ENCODE results near the gene PRDM5.

PRDM5 gene

DNA sequence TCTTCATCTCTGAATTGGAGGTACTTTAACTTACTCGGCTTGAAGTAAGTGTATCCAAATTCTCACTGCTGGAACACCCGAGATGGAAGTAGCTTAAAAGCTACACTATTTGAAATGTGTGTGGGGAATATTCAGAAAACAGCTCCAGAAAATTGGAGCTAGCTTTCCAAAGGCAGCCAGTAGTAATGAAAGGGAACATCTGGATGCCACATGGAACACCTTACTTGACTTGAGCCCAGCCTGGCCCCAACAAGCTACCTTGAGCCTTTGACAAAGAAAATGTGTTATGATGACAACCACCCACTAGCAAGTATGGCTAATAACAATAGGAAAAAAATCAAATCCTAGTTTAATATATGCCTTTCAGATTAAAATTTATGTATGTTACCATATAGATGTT is 161.5 kb downstream of the PRDM5 start:
- Histone ChIP-seq H3K9ac (ENCODE audit: low read length) (no peak overlapping the region), H3K23ac (ENCODE audit: low read length in 2 of 2) (no peak overlapping the region), H4K8ac (ENCODE audit: low read length) (no peak overlapping the region), H2AK5ac (ENCODE audit: low read length, severe bottlenecking) (peak overlapping the region; percentile 66), H3K27ac (ENCODE audit: low read length, poor library complexity, severe bottlenecking) (no peak overlapping the region), H2BK5ac (ENCODE audit: low read depth, low read length, poor library complexity, severe bottlenecking) (no peak overlapping the region), H3K79me1 (replicated peaks; ENCODE audit: low read length, poor library complexity, severe bottlenecking) (no peaks in the 10 kb centered on the region), H3K4me2 (ENCODE audit: low read length, poor library complexity, severe bottlenecking) (no peak overlapping the region), H3K14ac (ENCODE audit: low read length in 2 of 2) (no peak overlapping the region), H4K91ac (ENCODE audit: low read length) (no peak overlapping the region), H3K27me3 (ENCODE audit: control insufficient read depth in 1 of 2, insufficient read depth in 1 of 2, low read length in 2 of 2) (no peaks in the 10 kb centered on the region), H2AFZ (ENCODE audit: low read depth, low read length) (no peak overlapping the region), H3K18ac (ENCODE audit: low read depth in 1 of 2, low read length in 2 of 2) (no peak overlapping the region), H2BK12ac (ENCODE audit: low read length in 2 of 2) (no peak overlapping the region), H3K36me3 (ENCODE audit: control insufficient read depth in 1 of 2, insufficient read depth in 2 of 2, low read depth in 1 of 2, low read length in 2 of 2) (peaks cover 0 to under 1% of the 10 kb centered on the region in 2 experiments), H2BK15ac (ENCODE audit: low read depth, poor library complexity, severe bottlenecking) (no peak overlapping the region), H3K4ac (ENCODE audit: low read depth in 1 of 2, low read length in 2 of 2) (no peak overlapping the region), H3K4me3 (ENCODE audit: insufficient read depth in 1 of 2, low read depth in 1 of 2, low read length in 2 of 2) (no peak overlapping the region), H3K9me3 (ENCODE audit: control insufficient read depth, low read length) (no peaks in the 10 kb centered on the region), H2BK120ac (ENCODE audit: low read depth, low read length) (no peak overlapping the region), H3K4me1 (ENCODE audit: control insufficient read depth, insufficient read depth, low read depth, low read length) (no peaks in the 10 kb centered on the region)
- 96% methylated on average over 2 of the region's 2 CpGs for WGBS
- no peak for DNase-seq

DNA sequence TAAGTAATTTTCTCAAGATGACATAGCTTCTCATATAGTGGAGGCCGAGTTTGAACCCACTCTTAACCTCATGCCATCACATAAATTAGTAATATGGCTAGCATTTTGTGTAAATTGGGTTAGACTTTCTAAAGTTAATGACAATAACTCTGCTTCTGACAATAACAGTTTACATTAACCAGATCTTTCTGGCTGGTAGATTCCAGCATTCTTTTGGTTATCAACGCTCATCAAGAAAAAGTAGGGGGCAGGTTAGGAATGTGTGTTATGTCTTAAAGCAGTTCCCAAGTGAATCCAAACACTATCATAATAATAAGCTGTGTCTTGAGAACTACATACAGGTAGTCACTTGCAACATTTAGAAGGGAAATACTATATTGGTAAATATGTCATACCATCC is 162.5 kb downstream of the PRDM5 start:
- Histone ChIP-seq H4K8ac (ENCODE audit: low read length) (no peak overlapping the region), H3K9ac (ENCODE audit: low read length) (no peak overlapping the region), H3K4me2 (ENCODE audit: low read length, poor library complexity, severe bottlenecking) (no peak overlapping the region), H3K27me3 (ENCODE audit: control insufficient read depth in 1 of 2, insufficient read depth in 1 of 2, low read length in 2 of 2) (no peaks in the 10 kb centered on the region), H2BK12ac (ENCODE audit: low read length in 2 of 2) (no peak overlapping the region), H3K4ac (ENCODE audit: low read depth in 1 of 2, low read length in 2 of 2) (no peak overlapping the region), H2BK120ac (ENCODE audit: low read depth, low read length) (no peak overlapping the region), H2AFZ (ENCODE audit: low read depth, low read length) (no peak overlapping the region), H2BK15ac (ENCODE audit: low read depth, poor library complexity, severe bottlenecking) (no peak overlapping the region), H3K36me3 (ENCODE audit: control insufficient read depth in 1 of 2, insufficient read depth in 2 of 2, low read depth in 1 of 2, low read length in 2 of 2) (peaks cover 0 to 7% of the 10 kb centered on the region in 2 experiments), H2BK5ac (ENCODE audit: low read depth, low read length, poor library complexity, severe bottlenecking) (no peak overlapping the region), H3K4me3 (ENCODE audit: insufficient read depth in 1 of 2, low read depth in 1 of 2, low read length in 2 of 2) (no peak overlapping the region), H3K4me1 (ENCODE audit: control insufficient read depth, insufficient read depth, low read depth, low read length) (no peaks in the 10 kb centered on the region), H3K23ac (ENCODE audit: low read length in 2 of 2) (no peak overlapping the region), H3K79me1 (replicated peaks; ENCODE audit: low read length, poor library complexity, severe bottlenecking) (no peaks in the 10 kb centered on the region), H4K91ac (ENCODE audit: low read length) (no peak overlapping the region), H2AK5ac (ENCODE audit: low read length, severe bottlenecking) (no peak overlapping the region), H3K27ac (ENCODE audit: low read length, poor library complexity, severe bottlenecking) (no peak overlapping the region), H3K9me3 (ENCODE audit: control insufficient read depth, low read length) (no peaks in the 10 kb centered on the region), H3K14ac (ENCODE audit: low read length in 2 of 2) (no peak overlapping the region), H3K18ac (ENCODE audit: low read depth in 1 of 2, low read length in 2 of 2) (no peak overlapping the region)
- peak; percentile 3 for DNase-seq
- WGBS, result no CpG with 5 or more reads among the region's 2 CpGs

DNA sequence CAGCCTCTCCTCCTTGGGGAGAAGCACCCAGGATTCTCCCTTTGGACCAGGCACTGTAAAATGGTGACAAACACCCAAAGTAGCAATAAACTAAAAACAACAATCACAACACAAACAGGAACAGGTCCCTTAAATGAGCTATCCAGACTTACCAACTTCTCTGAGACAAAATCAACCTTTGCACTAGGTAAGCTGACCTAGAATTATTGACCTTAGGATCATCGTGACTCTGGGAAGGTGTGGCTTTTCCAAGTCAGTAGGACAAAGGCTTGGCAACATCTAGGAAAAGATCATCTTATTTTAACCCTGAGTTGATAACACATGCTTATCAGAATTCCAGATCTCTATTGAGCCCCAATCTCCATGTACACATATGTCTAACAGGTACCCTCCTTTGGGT is 166.7 kb downstream of the PRDM5 start:
- no peak overlapping the region for H3K18ac ChIP-seq (ENCODE audit: low read depth in 1 of 2, low read length in 2 of 2)
- no peak overlapping the region for H3K4me3 ChIP-seq (ENCODE audit: insufficient read depth in 1 of 2, low read depth in 1 of 2, low read length in 2 of 2)
- peaks cover under 1% of the 10 kb centered on the region for H3K9me3 ChIP-seq (ENCODE audit: control insufficient read depth, low read length)
- no peak overlapping the region for H3K27ac ChIP-seq (ENCODE audit: low read length, poor library complexity, severe bottlenecking)
- H3K14ac ChIP-seq (ENCODE audit: low read length in 2 of 2), result no peak overlapping the region
- H3K79me1 ChIP-seq (replicated peaks; ENCODE audit: low read length, poor library complexity, severe bottlenecking), result no peaks in the 10 kb centered on the region
- no peak overlapping the region for H2BK5ac ChIP-seq (ENCODE audit: low read depth, low read length, poor library complexity, severe bottlenecking)
- 92% methylated on average over 1 of the region's 1 CpG for WGBS
- DNase-seq, result no peak
- no peak overlapping the region for H4K91ac ChIP-seq (ENCODE audit: low read length)
- peaks cover 2% of the 10 kb centered on the region for H3K4me1 ChIP-seq (ENCODE audit: control insufficient read depth, insufficient read depth, low read depth, low read length)
- no peak overlapping the region for H2AFZ ChIP-seq (ENCODE audit: low read depth, low read length)
- no peak overlapping the region for H3K9ac ChIP-seq (ENCODE audit: low read length)
- H3K4ac ChIP-seq (ENCODE audit: low read depth in 1 of 2, low read length in 2 of 2), result no peak overlapping the region
- no peak overlapping the region for H2BK120ac ChIP-seq (ENCODE audit: low read depth, low read length)
- no peaks in the 10 kb centered on the region for H3K27me3 ChIP-seq (ENCODE audit: control insufficient read depth in 1 of 2, insufficient read depth in 1 of 2, low read length in 2 of 2)
- no peak overlapping the region for H2BK15ac ChIP-seq (ENCODE audit: low read depth, poor library complexity, severe bottlenecking)
- H2AK5ac ChIP-seq (ENCODE audit: low read length, severe bottlenecking), result no peak overlapping the region
- H3K23ac ChIP-seq (ENCODE audit: low read length in 2 of 2), result no peak overlapping the region
- peaks cover 0 to 7% of the 10 kb centered on the region in 2 experiments for H3K36me3 ChIP-seq (ENCODE audit: control insufficient read depth in 1 of 2, insufficient read depth in 2 of 2, low read depth in 1 of 2, low read length in 2 of 2)
- no peak overlapping the region for H2BK12ac ChIP-seq (ENCODE audit: low read length in 2 of 2)
- no peak overlapping the region for H4K8ac ChIP-seq (ENCODE audit: low read length)
- H3K4me2 ChIP-seq (ENCODE audit: low read length, poor library complexity, severe bottlenecking), result no peak overlapping the region

DNA sequence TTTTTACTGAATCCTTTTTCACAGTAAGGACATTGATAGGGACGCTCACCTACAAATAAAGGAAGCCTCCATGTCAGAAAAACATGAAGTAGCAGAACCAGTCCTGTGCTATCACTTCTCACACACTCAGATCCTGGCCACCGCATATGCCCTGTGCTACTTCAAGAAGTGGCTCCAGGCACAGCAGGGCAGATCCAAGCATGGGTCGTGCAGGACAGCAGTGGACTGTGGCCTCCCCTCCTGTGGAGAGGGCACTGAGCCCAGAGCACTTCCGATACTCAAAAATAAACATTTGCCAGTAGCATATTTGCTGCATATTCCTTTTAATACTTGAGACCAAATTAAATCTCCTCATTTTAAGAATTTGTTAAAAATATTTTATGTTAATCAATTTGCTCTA is 167.9 kb downstream of the PRDM5 start:
- no peak overlapping the region for H2BK15ac ChIP-seq (ENCODE audit: low read depth, poor library complexity, severe bottlenecking)
- 94% methylated on average over 4 of the region's 4 CpGs for WGBS
- no peak overlapping the region for H2BK120ac ChIP-seq (ENCODE audit: low read depth, low read length)
- no peak overlapping the region for H3K14ac ChIP-seq (ENCODE audit: low read length in 2 of 2)
- peaks cover 10% of the 10 kb centered on the region for H3K9me3 ChIP-seq (ENCODE audit: control insufficient read depth, low read length)
- no peaks in the 10 kb centered on the region for H3K27me3 ChIP-seq (ENCODE audit: control insufficient read depth in 1 of 2, insufficient read depth in 1 of 2, low read length in 2 of 2)
- H3K23ac ChIP-seq (ENCODE audit: low read length in 2 of 2), result no peak overlapping the region
- no peak overlapping the region for H4K8ac ChIP-seq (ENCODE audit: low read length)
- H3K79me1 ChIP-seq (replicated peaks; ENCODE audit: low read length, poor library complexity, severe bottlenecking), result peaks cover 3% of the 10 kb centered on the region
- H3K4me1 ChIP-seq (ENCODE audit: control insufficient read depth, insufficient read depth, low read depth, low read length), result peaks cover 2% of the 10 kb centered on the region
- H3K4me2 ChIP-seq (ENCODE audit: low read length, poor library complexity, severe bottlenecking), result no peak overlapping the region
- H2AFZ ChIP-seq (ENCODE audit: low read depth, low read length), result no peak overlapping the region
- no peak overlapping the region for H3K4ac ChIP-seq (ENCODE audit: low read depth in 1 of 2, low read length in 2 of 2)
- H3K18ac ChIP-seq (ENCODE audit: low read depth in 1 of 2, low read length in 2 of 2), result no peak overlapping the region
- no peak for DNase-seq
- no peak overlapping the region for H3K9ac ChIP-seq (ENCODE audit: low read length)
- H2BK5ac ChIP-seq (ENCODE audit: low read depth, low read length, poor library complexity, severe bottlenecking), result no peak overlapping the region
- no peak overlapping the region for H4K91ac ChIP-seq (ENCODE audit: low read length)
- H3K36me3 ChIP-seq (ENCODE audit: control insufficient read depth in 1 of 2, insufficient read depth in 2 of 2, low read depth in 1 of 2, low read length in 2 of 2), result peaks cover 5 to 11% of the 10 kb centered on the region in 2 experiments
- no peak overlapping the region for H2AK5ac ChIP-seq (ENCODE audit: low read length, severe bottlenecking)
- no peak overlapping the region for H3K4me3 ChIP-seq (ENCODE audit: insufficient read depth in 1 of 2, low read depth in 1 of 2, low read length in 2 of 2)
- no peak overlapping the region for H3K27ac ChIP-seq (ENCODE audit: low read length, poor library complexity, severe bottlenecking)
- no peak overlapping the region for H2BK12ac ChIP-seq (ENCODE audit: low read length in 2 of 2)
